ENCODE results near the gene SWSAP1.

DNA sequence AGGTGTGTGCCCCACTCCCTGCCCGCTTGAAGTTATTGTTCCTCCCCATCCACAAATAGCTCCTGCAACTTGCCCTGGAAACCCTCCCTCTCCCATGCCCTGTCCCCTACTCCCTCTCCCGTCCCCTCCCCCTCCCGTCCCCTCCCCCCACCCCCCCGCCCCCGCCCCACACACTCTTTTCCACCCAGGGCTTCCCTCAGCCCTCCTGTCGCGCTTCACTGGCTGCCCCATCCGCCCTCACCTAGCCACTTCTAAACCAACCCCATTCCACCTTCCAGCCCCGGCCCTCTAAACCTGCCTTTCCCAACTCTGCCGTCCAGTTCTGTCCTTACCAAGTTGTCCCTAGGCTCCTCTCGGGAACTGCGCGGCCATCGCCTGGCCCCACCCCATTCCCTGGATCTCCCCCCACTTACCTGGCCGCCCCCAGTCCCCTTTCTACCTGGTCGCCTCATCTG, 43.7 kb downstream of the SWSAP1 start:
- TF ChIP-seq, protein P1, sequence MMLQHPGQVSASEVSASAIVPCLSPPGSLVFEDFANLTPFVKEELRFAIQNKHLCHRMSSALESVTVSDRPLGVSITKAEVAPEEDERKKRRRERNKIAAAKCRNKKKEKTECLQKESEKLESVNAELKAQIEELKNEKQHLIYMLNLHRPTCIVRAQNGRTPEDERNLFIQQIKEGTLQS (CRISPR knock-in tag; conservative IDR thresholded peaks at IDR 0.05) = no peak
- TF ChIP-seq TEAD4 (CRISPR knock-in tag; IDR thresholded peaks at IDR 0.05) = no peak
- no peak for TF ChIP-seq CREB1 (CRISPR knock-in tag; IDR thresholded peaks at IDR 0.05)

Data from WTC11 (cell line).